Tibial nerve (tissue), 4 donors: Measurements from ENCODE around the gene AGXT2. TPM values are rescaled to one million over a fixed set of nuclear protein-coding genes. Genes with fewer than 3 reads are reported as not detected.

Source experiments
- DNase-seq, 2 donors: peaks; one replicate each; pipeline ENCODE4 v3.0.0-alpha.2; 2019; ENCODE audit warnings: low spot score in 2 of 2
- H3K27ac ChIP-seq, 4 donors: fragments of 200-600 bp; sonication (generic) in 3 of 4; one replicate each; pipeline ENCODE4 v1.5.1; 2017 to 2019; ENCODE audit warnings: mild to moderate bottlenecking in 1 of 4
- H3K27me3 ChIP-seq, 2 donors: fragments of 200-600 bp; sonication (generic) in 1 of 2; one replicate each; pipeline versions ENCODE4 v1.5.1 to v1.6.0; 2017 to 2019
- H3K36me3 ChIP-seq, 3 donors: fragments of 200-600 bp; sonication (generic); one replicate each; pipeline ENCODE4 v1.5.1; 2018 to 2019
- H3K4me1 ChIP-seq, 4 donors: fragments of 200-600 bp; sonication (generic) in 3 of 4; one replicate each; pipeline ENCODE4 v1.5.1; 2017 to 2019
- H3K4me3 ChIP-seq, 4 donors: fragments of 200-600 bp; sonication (generic) in 3 of 4; one replicate each; pipeline ENCODE4 v1.5.1; 2017 to 2019; ENCODE audit warnings: mild to moderate bottlenecking in 1 of 4, moderate library complexity in 1 of 4
- H3K9me3 ChIP-seq, 4 donors: fragments of 200-600 bp; sonication (generic) in 3 of 4; one replicate each; pipeline ENCODE4 v1.5.1; 2017 to 2019
- EP300 ChIP-seq, 2 donors: sonication (generic); formaldehyde crosslinking; IDR thresholded peaks; one replicate each; pipeline ENCODE4 v1.6.1; 2017; ENCODE audit warnings: antibody characterized with exemption in 2 of 2, mild to moderate bottlenecking in 1 of 2
- POLR2A ChIP-seq, 2 donors: fragments of 450-650 bp; IDR thresholded peaks; one replicate each; pipeline ENCODE4 v1.6.1; 2017; ENCODE audit warnings: antibody characterized with exemption in 2 of 2, mild to moderate bottlenecking in 2 of 2, moderate library complexity in 2 of 2
- WGBS, 2 donors: methylation state at CpG; one replicate each; pipeline ENCODE4 v1.1.5; 2018; 5-methylcytosine and 5-hydroxymethylcytosine counted together
- total RNA-seq, 4 donors: library from RNA; depleted of rRNA; stranded (reverse); fragments of >200 nt; gene quantifications; one replicate each; pipeline ENCODE4 v1.1.0, GENCODE V29; 2016
- TF ChIP-seq, protein P1 (sequence below), 5 experiments: fragments of 200-600 bp in 3 of 5; fragments of 450-650 bp in 2 of 5; sonication (generic) in 3 of 5; IDR thresholded peaks; one replicate each; pipeline ENCODE4 v1.5.1; 2016 to 2019; ENCODE audit warnings: antibody characterized with exemption in 5 of 5, mild to moderate bottlenecking in 3 of 5, moderate library complexity in 2 of 5

Gene AGXT2
- total RNA-seq, 4 donors from 2014 or later: not detected

- TF ChIP-seq EP300 (IDR thresholded peaks at IDR 0.05): no peak
- TF ChIP-seq, protein P1, sequence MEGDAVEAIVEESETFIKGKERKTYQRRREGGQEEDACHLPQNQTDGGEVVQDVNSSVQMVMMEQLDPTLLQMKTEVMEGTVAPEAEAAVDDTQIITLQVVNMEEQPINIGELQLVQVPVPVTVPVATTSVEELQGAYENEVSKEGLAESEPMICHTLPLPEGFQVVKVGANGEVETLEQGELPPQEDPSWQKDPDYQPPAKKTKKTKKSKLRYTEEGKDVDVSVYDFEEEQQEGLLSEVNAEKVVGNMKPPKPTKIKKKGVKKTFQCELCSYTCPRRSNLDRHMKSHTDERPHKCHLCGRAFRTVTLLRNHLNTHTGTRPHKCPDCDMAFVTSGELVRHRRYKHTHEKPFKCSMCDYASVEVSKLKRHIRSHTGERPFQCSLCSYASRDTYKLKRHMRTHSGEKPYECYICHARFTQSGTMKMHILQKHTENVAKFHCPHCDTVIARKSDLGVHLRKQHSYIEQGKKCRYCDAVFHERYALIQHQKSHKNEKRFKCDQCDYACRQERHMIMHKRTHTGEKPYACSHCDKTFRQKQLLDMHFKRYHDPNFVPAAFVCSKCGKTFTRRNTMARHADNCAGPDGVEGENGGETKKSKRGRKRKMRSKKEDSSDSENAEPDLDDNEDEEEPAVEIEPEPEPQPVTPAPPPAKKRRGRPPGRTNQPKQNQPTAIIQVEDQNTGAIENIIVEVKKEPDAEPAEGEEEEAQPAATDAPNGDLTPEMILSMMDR (IDR thresholded peaks at IDR 0.05): no peak
- no peak for TF ChIP-seq POLR2A (IDR thresholded peaks at IDR 0.05)
- Histone ChIP-seq H3K9me3 (peaks cover 0 to 2% (median 0%) of the 10 kb centered on the region in 4 donors), H3K4me1 (no peaks in the 10 kb centered on the region), H3K36me3 (no peaks in the 10 kb centered on the region), H3K27ac (no peak overlapping the region), H3K27me3 (no peaks in the 10 kb centered on the region), H3K4me3 (no peak overlapping the region)
- no peak for DNase-seq
- 93 to 96% methylated on average over 3 of the region's 3 CpGs for WGBS, 2 donors
These were observed 34.8 kb upstream of the AGXT2 start for GRCh38 chr5:35082530-35082929.

DNA sequence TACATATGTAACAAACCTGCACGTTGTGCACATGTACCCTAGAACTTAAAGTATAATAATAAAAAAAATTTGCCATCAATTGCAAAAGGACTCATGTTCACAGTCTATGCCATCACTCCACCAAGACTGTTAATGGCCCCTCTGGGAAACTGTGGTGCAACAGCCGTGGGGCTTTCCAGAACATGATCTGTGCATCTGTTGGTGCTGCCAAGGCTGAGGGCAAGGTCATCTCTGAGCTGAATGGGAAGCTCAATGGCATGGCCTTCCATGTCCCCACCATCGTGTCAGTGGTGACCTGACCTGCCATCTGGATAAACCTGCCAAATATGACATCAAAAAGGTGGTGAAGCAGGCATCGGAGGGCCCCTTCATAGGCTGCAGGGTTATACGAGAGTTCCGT, 33.4 kb upstream of the AGXT2 start:
- H3K4me1 ChIP-seq: no peaks in the 10 kb centered on the region
- DNase-seq: no peak
- peaks cover 0 to 2% (median 0%) of the 10 kb centered on the region in 4 donors for H3K9me3 ChIP-seq
- 79 to 85% methylated on average over 6 of the region's 6 CpGs for WGBS, 2 donors
- no peak overlapping the region for H3K27ac ChIP-seq
- H3K4me3 ChIP-seq: no peak overlapping the region
- no peaks in the 10 kb centered on the region for H3K27me3 ChIP-seq
- TF ChIP-seq POLR2A (IDR thresholded peaks at IDR 0.05) (no peak), EP300 (IDR thresholded peaks at IDR 0.05) (no peak)
- TF ChIP-seq, protein P1 (IDR thresholded peaks at IDR 0.05): no peak
- no peaks in the 10 kb centered on the region for H3K36me3 ChIP-seq

GRCh38 chr5:35073160-35073559, 25.4 kb upstream of the AGXT2 start:
- no peak for DNase-seq
- H3K36me3 ChIP-seq: no peaks in the 10 kb centered on the region
- WGBS, 2 donors: 85 to 92% methylated on average over 4 of the region's 4 CpGs
- TF ChIP-seq POLR2A (IDR thresholded peaks at IDR 0.05) (no peak), EP300 (IDR thresholded peaks at IDR 0.05) (no peak)
- TF ChIP-seq, protein P1 (IDR thresholded peaks at IDR 0.05): no peak
- H3K4me3 ChIP-seq: no peak overlapping the region
- H3K27me3 ChIP-seq: no peaks in the 10 kb centered on the region
- no peak overlapping the region for H3K27ac ChIP-seq
- H3K4me1 ChIP-seq: no peaks in the 10 kb centered on the region
- H3K9me3 ChIP-seq: peaks cover 0 to 4% (median 0%) of the 10 kb centered on the region in 4 donors

DNA sequence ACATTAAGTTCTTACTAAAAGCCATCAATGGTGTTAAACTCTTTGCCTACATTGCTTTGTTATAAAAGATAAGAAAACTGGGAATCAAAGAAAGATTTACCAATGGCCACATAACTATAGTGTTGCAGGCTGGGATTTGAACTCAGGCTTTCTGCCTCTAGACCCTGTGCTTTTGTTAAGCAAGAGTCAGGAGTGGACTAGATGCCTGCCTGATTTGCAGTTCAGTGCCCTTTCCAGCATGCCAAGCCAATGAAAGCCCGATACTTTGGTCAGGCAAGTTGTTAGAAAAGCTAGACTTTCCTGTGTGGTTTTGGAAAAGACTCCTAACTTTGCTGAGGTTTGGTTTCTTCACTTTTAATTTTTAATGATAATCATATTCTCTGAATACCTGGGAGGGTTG, 21.4 kb upstream of the AGXT2 start:
- peaks cover 0 to 3% (median 0%) of the 10 kb centered on the region in 4 donors for H3K9me3 ChIP-seq
- H3K27ac ChIP-seq: no peak overlapping the region
- DNase-seq: no peak
- H3K4me3 ChIP-seq: no peak overlapping the region
- H3K36me3 ChIP-seq: no peaks in the 10 kb centered on the region
- TF ChIP-seq POLR2A (IDR thresholded peaks at IDR 0.05): no peak
- no peak for TF ChIP-seq EP300 (IDR thresholded peaks at IDR 0.05)
- TF ChIP-seq, protein P1 (IDR thresholded peaks at IDR 0.05): no peak
- H3K27me3 ChIP-seq: no peaks in the 10 kb centered on the region
- WGBS, 2 donors: 86 to 95% methylated on average over 1 of the region's 1 CpG
- H3K4me1 ChIP-seq: no peaks in the 10 kb centered on the region

DNA sequence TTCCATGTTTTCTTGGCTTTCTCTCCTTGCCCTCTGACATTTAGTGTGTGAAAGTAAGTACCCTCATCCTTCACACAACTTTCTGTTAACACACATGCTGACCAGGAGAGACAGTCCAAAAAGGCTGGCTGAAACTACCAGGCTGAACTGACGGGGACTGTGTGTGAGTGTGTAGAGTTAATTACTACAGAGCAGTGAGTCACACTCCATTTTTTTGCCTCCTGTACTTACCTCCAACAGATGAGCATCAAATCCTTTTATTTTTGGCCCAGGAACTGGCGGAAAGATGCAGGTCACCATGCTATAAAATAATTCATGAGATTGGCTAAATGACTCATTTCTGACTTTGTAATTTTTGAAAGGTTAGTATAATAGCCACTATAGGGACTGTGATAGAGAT, 20.2 kb upstream of the AGXT2 start:
- 84 to 88% methylated on average over 2 of the region's 2 CpGs for WGBS, 2 donors
- Histone ChIP-seq H3K4me1 (peaks cover 0 to 11% (median 0%) of the 10 kb centered on the region in 4 donors), H3K4me3 (no peak overlapping the region), H3K9me3 (no peaks in the 10 kb centered on the region), H3K27ac (no peak overlapping the region), H3K27me3 (no peaks in the 10 kb centered on the region), H3K36me3 (no peaks in the 10 kb centered on the region)
- TF ChIP-seq, protein P1 (IDR thresholded peaks at IDR 0.05): no peak
- TF ChIP-seq EP300 (IDR thresholded peaks at IDR 0.05) (no peak), POLR2A (IDR thresholded peaks at IDR 0.05) (no peak)
- DNase-seq: no peak
